NB4 (cell line): ENCODE data around the gene EXOC4.

Experiments used
- DNase-seq: peaks from one replicate; pipeline ENCODE4 v3.0.0; 2010; ENCODE audit warnings: low read depth
- H3K4me3 ChIP-seq: one replicate; pipeline ENCODE4 v1.5.1; 2011; ENCODE audit warnings: mild to moderate bottlenecking, low read depth, low read length, moderate library complexity
- CTCF ChIP-seq: IDR thresholded peaks from one replicate; pipeline ENCODE4 v1.5.1; 2012; ENCODE audit warnings: low read depth, low read length
- MAX ChIP-seq: IDR thresholded peaks from 2 replicates; pipeline ENCODE4 v1.6.1; 2011; ENCODE audit warnings: low read depth, low read length
- MYC ChIP-seq: IDR thresholded peaks from 2 replicates; pipeline ENCODE4 v1.6.1; 2011; ENCODE audit warnings: low read depth, low read length
- POLR2A ChIP-seq: IDR thresholded peaks from 2 replicates; pipeline ENCODE4 v1.6.1; 2011; ENCODE audit warnings: mild to moderate bottlenecking; ENCODE audit not compliant: insufficient read length; ENCODE audit errors: extremely low read depth

Gene EXOC4

GRCh38 chr7:134083766-134084487 lies 831.0 kb downstream of the EXOC4 start:
- no peak overlapping the region for H3K4me3 ChIP-seq
- no peak for TF ChIP-seq CTCF
- TF ChIP-seq POLR2A: no peak
- no peak for TF ChIP-seq MYC
- no peak for TF ChIP-seq MAX
- DNase-seq: peak; percentile 31

- peak; percentile 84 for DNase-seq
- peak; percentile 33 for TF ChIP-seq MAX
- TF ChIP-seq MYC: peak; percentile 16; the same call in 1 of the 2 replicates
- no peak for TF ChIP-seq POLR2A
- no peak overlapping the region for H3K4me3 ChIP-seq
Observed at GRCh38 chr7:134084488-134085144, 831.7 kb downstream of the EXOC4 start.

GRCh38 chr7:134085311-134085710 lies 832.4 kb downstream of the EXOC4 start:
- no peak overlapping the region for H3K4me3 ChIP-seq
- no peak for TF ChIP-seq CTCF
- TF ChIP-seq POLR2A: no peak
- TF ChIP-seq MYC: no peak
- TF ChIP-seq MAX: no peak
- DNase-seq: no peak

GRCh38 chr7:134086998-134087735 lies 834.3 kb downstream of the EXOC4 start:
- TF ChIP-seq POLR2A: no peak
- no peak for TF ChIP-seq MYC
- TF ChIP-seq MAX: no peak
- TF ChIP-seq CTCF: no peak
- DNase-seq: no peak
- no peak overlapping the region for H3K4me3 ChIP-seq

GRCh38 chr7:134088199-134088598 lies 835.3 kb downstream of the EXOC4 start:
- TF ChIP-seq CTCF (no peak), POLR2A (no peak), MYC (no peak)
- no peak overlapping the region for H3K4me3 ChIP-seq
- no peak for DNase-seq

- H3K4me3 ChIP-seq: no peak overlapping the region
- no peak for TF ChIP-seq POLR2A
- no peak for TF ChIP-seq MYC
- TF ChIP-seq CTCF: no peak
- no peak for TF ChIP-seq MAX
- peak; percentile 23 for DNase-seq
Observed at GRCh38 chr7:134089446-134089845, 836.6 kb downstream of the EXOC4 start.
